CD4-positive, alpha-beta T cell treated with Interleukin-6 for 4 hours (primary cell): ENCODE measurements around the gene ADGRG1.

Source experiments
- DNase-seq: peaks from one replicate; pipeline ENCODE4 v3.0.0-alpha.2; 2020; ENCODE audit warnings: mixed read lengths

ADGRG1 gene

GRCh38 chr16:57652695-57653471 is 24.5 kb downstream of the ADGRG1 start:
- DNase-seq: no peak

GRCh38 chr16:57653936-57654335 is 25.5 kb downstream of the ADGRG1 start:
- DNase-seq: no peak

- no peak for DNase-seq
Observed at GRCh38 chr16:57656342-57656955, 28.0 kb downstream of the ADGRG1 start.

GRCh38 chr16:57657228-57657627 is 28.8 kb downstream of the ADGRG1 start:
- no peak for DNase-seq

GRCh38 chr16:57658130-57658877 is 29.9 kb downstream of the ADGRG1 start:
- DNase-seq: no peak

GRCh38 chr16:57658878-57659674 is 30.6 kb downstream of the ADGRG1 start:
- no peak for DNase-seq

GRCh38 chr16:57660715-57661463 is 32.5 kb downstream of the ADGRG1 start:
- DNase-seq: no peak

GRCh38 chr16:57661510-57661909 is 33.1 kb downstream of the ADGRG1 start:
- DNase-seq: no peak

- no peak for DNase-seq
Observed at GRCh38 chr16:57661936-57662906, 33.8 kb downstream of the ADGRG1 start.

- DNase-seq: no peak
Observed at GRCh38 chr16:57663436-57663835, 35.0 kb downstream of the ADGRG1 start.

- no peak for DNase-seq
Observed at GRCh38 chr16:57663917-57664661, 35.7 kb downstream of the ADGRG1 start.

- no peak for DNase-seq
Observed at GRCh38 chr16:57664662-57665025, 36.2 kb downstream of the ADGRG1 start.

GRCh38 chr16:57665541-57665940 is 37.1 kb downstream of the ADGRG1 start:
- DNase-seq: no peak

GRCh38 chr16:57666353-57667047 is 38.1 kb downstream of the ADGRG1 start:
- DNase-seq: no peak

GRCh38 chr16:57667048-57667525 is 38.7 kb downstream of the ADGRG1 start:
- DNase-seq: no peak

- DNase-seq: no peak
Observed at GRCh38 chr16:57667526-57668262, 39.3 kb downstream of the ADGRG1 start.

GRCh38 chr16:57668263-57668571 is 39.8 kb downstream of the ADGRG1 start, which contains the start of gene ADGRG3:
Gene ADGRG3 (plus strand): TSS chr16:57668306. CDS start chr16:57668348, 42 bp downstream.
- DNase-seq: no peak

- no peak for DNase-seq
Observed at GRCh38 chr16:57668630-57669475, 40.4 kb downstream of the ADGRG1 start.
